ENCODE measurements around the gene ZFHX2. TPM values are rescaled to one million over a fixed set of nuclear protein-coding genes. Genes with fewer than 3 reads are reported as not detected.

The ZFHX2 gene
- polyA plus RNA-seq, 1 donor: 1.5 TPM

GRCh38 chr14:23520899-23521533 is 30.5 kb downstream of the ZFHX2 start:
- DNase-seq (ENCODE audit: low read depth): no peak

GRCh38 chr14:23518709-23519108 is 32.9 kb downstream of the ZFHX2 start:
- no peak for DNase-seq (ENCODE audit: low read depth)

- DNase-seq (ENCODE audit: low read depth): no peak
Observed at GRCh38 chr14:23517650-23518326, 33.8 kb downstream of the ZFHX2 start.

GRCh38 chr14:23514644-23514957 is 37.0 kb downstream of the ZFHX2 start:
- no peak for DNase-seq (ENCODE audit: low read depth)

GRCh38 chr14:23513818-23514643 is 37.5 kb downstream of the ZFHX2 start:
- DNase-seq (ENCODE audit: low read depth): no peak

GRCh38 chr14:23513005-23513817 is 38.4 kb downstream of the ZFHX2 start:
- no peak for DNase-seq (ENCODE audit: low read depth)

GRCh38 chr14:23512156-23512555 is 39.4 kb downstream of the ZFHX2 start:
- no peak for DNase-seq (ENCODE audit: low read depth)

- DNase-seq (ENCODE audit: low read depth): no peak
Observed at GRCh38 chr14:23494223-23494622, 57.3 kb downstream of the ZFHX2 start.

- DNase-seq (ENCODE audit: low read depth): no peak
Observed at GRCh38 chr14:23492618-23493272, 58.8 kb downstream of the ZFHX2 start.

GRCh38 chr14:23487216-23487615 is 64.3 kb downstream of the ZFHX2 start:
- DNase-seq (ENCODE audit: low read depth): no peak

- no peak for DNase-seq (ENCODE audit: low read depth)
Observed at GRCh38 chr14:23486036-23486435, 65.5 kb downstream of the ZFHX2 start.

- DNase-seq (ENCODE audit: low read depth): no peak
Observed at GRCh38 chr14:23485326-23485725, 66.2 kb downstream of the ZFHX2 start.

- DNase-seq (ENCODE audit: low read depth): no peak
Observed at GRCh38 chr14:23483236-23483854, 68.2 kb downstream of the ZFHX2 start.

- DNase-seq (ENCODE audit: low read depth): no peak
Observed at GRCh38 chr14:23482823-23483148, 68.8 kb downstream of the ZFHX2 start.

- DNase-seq (ENCODE audit: low read depth): no peak
Observed at GRCh38 chr14:23481979-23482822, 69.4 kb downstream of the ZFHX2 start.

GRCh38 chr14:23481362-23481970 is 70.1 kb downstream of the ZFHX2 start:
- no peak for DNase-seq (ENCODE audit: low read depth)

- peak; percentile 22 for DNase-seq (ENCODE audit: low read depth)
Observed at GRCh38 chr14:23478109-23478759, 73.3 kb downstream of the ZFHX2 start.

- no peak for DNase-seq (ENCODE audit: low read depth)
Observed at GRCh38 chr14:23470947-23471346, 80.6 kb downstream of the ZFHX2 start.
